Measurements from ENCODE around the gene DENND5B. TPM values are rescaled to one million over a fixed set of nuclear protein-coding genes. Genes with fewer than 3 reads are reported as not detected.

Gene DENND5B
- total RNA-seq, 1 experiment from 2014 or later, result 9.2 TPM

DNA sequence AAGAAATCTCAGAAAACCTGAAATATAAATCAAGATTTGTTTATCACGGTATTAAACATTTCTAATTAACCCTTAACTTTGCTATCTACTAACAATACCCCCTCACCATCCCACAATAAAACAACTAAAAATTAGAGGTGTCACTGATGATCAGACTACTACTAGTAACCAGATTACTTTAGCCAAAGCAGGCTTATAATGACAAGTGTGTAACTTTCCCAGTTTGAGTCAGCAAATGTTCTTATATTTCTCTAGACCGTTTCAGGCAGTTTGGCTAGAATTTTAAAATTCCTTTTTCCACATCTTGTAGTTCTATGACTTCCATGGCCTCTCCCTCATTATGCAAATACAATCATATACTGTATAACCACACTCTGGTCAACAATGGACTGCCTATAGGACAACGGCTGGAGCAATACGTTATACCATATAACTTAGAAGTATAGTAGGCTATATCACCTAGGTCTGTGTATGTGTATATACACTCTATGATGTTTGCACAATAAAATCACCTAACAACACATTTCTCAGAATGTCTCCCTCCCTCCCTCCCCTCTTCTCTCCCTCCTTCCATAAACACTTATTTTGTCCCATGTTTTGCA is 102.1 kb downstream of the DENND5B start:
- POLR2A ChIA-PET (ENCODE audit: unreplicated experiment), result no interaction called here
- peaks cover 28% of the 10 kb centered on the region for H3K4me1 ChIP-seq (replicated peaks; ENCODE audit: insufficient read depth)
- no peak for DNase-seq

DNA sequence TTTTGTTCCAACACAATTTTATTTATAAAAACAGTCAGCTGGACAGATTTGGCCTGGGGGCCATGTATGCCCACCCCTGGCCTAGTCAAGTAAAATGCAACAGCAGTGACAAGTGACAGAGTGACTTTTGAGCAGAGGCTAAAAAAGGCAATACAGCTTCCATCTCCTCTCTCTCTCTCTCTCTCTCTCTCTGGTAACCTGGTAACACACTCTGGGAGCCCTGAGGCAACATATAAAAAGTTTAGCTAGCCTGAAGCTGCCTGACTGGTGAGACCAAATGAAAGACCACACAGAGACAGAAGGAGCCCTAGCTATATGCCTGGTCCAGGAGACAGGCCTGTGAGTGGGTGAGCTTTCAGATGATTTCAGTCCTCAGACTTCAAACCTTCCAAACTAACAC is 105.4 kb downstream of the DENND5B start:
- Histone ChIP-seq H4K20me1 (ENCODE audit: insufficient read depth) (no peaks in the 10 kb centered on the region), H3K27me3 (ENCODE audit: insufficient read depth, low read depth) (no peaks in the 10 kb centered on the region), H3K9me3 (ENCODE audit: insufficient read depth, low read depth) (no peaks in the 10 kb centered on the region), H3K9me2 (ENCODE audit: insufficient read depth) (no peaks in the 10 kb centered on the region), H3K4me2 (no peak overlapping the region), H3K4me1 (replicated peaks; ENCODE audit: insufficient read depth) (peaks cover 2% of the 10 kb centered on the region), H3K4me3 (no peak overlapping the region), H3K27ac (no peak overlapping the region), H2AFZ (no peak overlapping the region), H3K36me3 (ENCODE audit: low read depth) (no peaks in the 10 kb centered on the region), H3K79me2 (ENCODE audit: low read depth) (no peaks in the 10 kb centered on the region), H3F3A (ENCODE audit: insufficient read depth, low read depth) (no peaks in the 10 kb centered on the region)
- CTCF ChIA-PET, result no interaction called here
- DNase-seq, result no peak
- TF ChIP-seq EZH2 (IDR thresholded peaks at IDR 0.05; ENCODE audit: low read depth), result no peak
- TF ChIP-seq, protein P1, sequence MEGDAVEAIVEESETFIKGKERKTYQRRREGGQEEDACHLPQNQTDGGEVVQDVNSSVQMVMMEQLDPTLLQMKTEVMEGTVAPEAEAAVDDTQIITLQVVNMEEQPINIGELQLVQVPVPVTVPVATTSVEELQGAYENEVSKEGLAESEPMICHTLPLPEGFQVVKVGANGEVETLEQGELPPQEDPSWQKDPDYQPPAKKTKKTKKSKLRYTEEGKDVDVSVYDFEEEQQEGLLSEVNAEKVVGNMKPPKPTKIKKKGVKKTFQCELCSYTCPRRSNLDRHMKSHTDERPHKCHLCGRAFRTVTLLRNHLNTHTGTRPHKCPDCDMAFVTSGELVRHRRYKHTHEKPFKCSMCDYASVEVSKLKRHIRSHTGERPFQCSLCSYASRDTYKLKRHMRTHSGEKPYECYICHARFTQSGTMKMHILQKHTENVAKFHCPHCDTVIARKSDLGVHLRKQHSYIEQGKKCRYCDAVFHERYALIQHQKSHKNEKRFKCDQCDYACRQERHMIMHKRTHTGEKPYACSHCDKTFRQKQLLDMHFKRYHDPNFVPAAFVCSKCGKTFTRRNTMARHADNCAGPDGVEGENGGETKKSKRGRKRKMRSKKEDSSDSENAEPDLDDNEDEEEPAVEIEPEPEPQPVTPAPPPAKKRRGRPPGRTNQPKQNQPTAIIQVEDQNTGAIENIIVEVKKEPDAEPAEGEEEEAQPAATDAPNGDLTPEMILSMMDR (conservative IDR thresholded peaks at IDR 0.05), result no peak
- POLR2A ChIA-PET (ENCODE audit: unreplicated experiment), result no interaction called here
- BruUV-seq (replicated peaks), result no TSS peak
- intact Hi-C loops (cut with micrococcal nuclease; ENCODE audit: unreplicated experiment), result no loop called here

More for the DNA sequence above, 102.1 kb downstream of the DENND5B start:
- Histone ChIP-seq H3K4me3 (no peak overlapping the region), H4K20me1 (ENCODE audit: insufficient read depth) (no peaks in the 10 kb centered on the region), H3K79me2 (ENCODE audit: low read depth) (no peaks in the 10 kb centered on the region), H3K9me2 (ENCODE audit: insufficient read depth) (no peaks in the 10 kb centered on the region), H3K36me3 (ENCODE audit: low read depth) (no peaks in the 10 kb centered on the region), H3K4me2 (no peak overlapping the region), H3K27ac (no peak overlapping the region), H3K27me3 (ENCODE audit: insufficient read depth, low read depth) (no peaks in the 10 kb centered on the region), H3K9me3 (ENCODE audit: insufficient read depth, low read depth) (no peaks in the 10 kb centered on the region), H3F3A (ENCODE audit: insufficient read depth, low read depth) (peaks cover 15% of the 10 kb centered on the region), H2AFZ (no peak overlapping the region)
- intact Hi-C loops (cut with micrococcal nuclease; ENCODE audit: unreplicated experiment), result no loop called here
- TF ChIP-seq EZH2 (IDR thresholded peaks at IDR 0.05; ENCODE audit: low read depth), result no peak
- TF ChIP-seq, protein P1 (conservative IDR thresholded peaks at IDR 0.05), result no peak
- CTCF ChIA-PET, result interaction anchor here (0.6 kb wide), 1 partner anchor 12 kb away, joined by 5 read pairs; no protein-coding TSS in a partner anchor
- no TSS peak for BruUV-seq (replicated peaks)

DNA sequence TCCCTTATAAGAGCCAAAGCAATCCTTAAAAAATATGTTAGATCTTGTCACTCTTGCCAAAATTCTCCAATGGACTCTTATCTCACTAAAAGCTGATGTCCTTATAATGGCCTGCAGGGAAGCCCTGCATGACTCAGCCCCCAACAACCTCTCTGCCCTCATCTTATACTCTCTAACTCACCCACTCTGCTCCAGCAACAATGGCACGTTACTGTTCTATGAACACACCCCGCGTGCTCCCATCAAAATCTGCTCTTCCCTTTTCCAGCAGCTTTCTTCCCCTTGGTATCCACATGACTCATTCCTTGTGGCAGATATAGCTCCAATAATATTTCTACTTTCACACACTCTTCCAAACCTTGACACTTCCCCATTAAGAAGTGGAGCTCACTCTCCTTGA is 108.1 kb downstream of the DENND5B start:
- TF ChIP-seq, protein P1 (conservative IDR thresholded peaks at IDR 0.05), result no peak
- no peak for TF ChIP-seq EZH2 (IDR thresholded peaks at IDR 0.05; ENCODE audit: low read depth)
- no peaks in the 10 kb centered on the region for H3K9me2 ChIP-seq (ENCODE audit: insufficient read depth)
- no peak overlapping the region for H3K4me3 ChIP-seq
- no peak overlapping the region for H2AFZ ChIP-seq
- DNase-seq, result no peak
- intact Hi-C loops (cut with micrococcal nuclease; ENCODE audit: unreplicated experiment), result no loop called here
- ChIA-PET POLR2A (ENCODE audit: unreplicated experiment) (no interaction called here), CTCF (no interaction called here)
- no peaks in the 10 kb centered on the region for H3F3A ChIP-seq (ENCODE audit: insufficient read depth, low read depth)
- no peaks in the 10 kb centered on the region for H3K79me2 ChIP-seq (ENCODE audit: low read depth)
- no peaks in the 10 kb centered on the region for H3K4me1 ChIP-seq (replicated peaks; ENCODE audit: insufficient read depth)
- no peak overlapping the region for H3K27ac ChIP-seq
- no TSS peak for BruUV-seq (replicated peaks)
- H3K27me3 ChIP-seq (ENCODE audit: insufficient read depth, low read depth), result no peaks in the 10 kb centered on the region
- no peaks in the 10 kb centered on the region for H3K36me3 ChIP-seq (ENCODE audit: low read depth)
- H3K4me2 ChIP-seq, result no peak overlapping the region
- no peaks in the 10 kb centered on the region for H4K20me1 ChIP-seq (ENCODE audit: insufficient read depth)
- H3K9me3 ChIP-seq (ENCODE audit: insufficient read depth, low read depth), result no peaks in the 10 kb centered on the region
